Mesendoderm (in vitro differentiated cells): ENCODE data around the gene FCGR2B.
A peak's percentile ranks its signal among the peaks of the same experiment; 100 is the strongest.
"Not testable (repeated sequence)": the region's sequence is repeated elsewhere in the genome, so short reads cannot be mapped to it uniquely, and the experiment has no call there.

ENCODE experiments used
- DNase-seq: peaks from one replicate; pipeline ENCODE4 v3.0.0; 2013
- H2AK5ac ChIP-seq: 2 replicates; pipeline ENCODE4 v1.6.1; 2013; ENCODE audit warnings: low read length, inconsistent platforms
- H2BK120ac ChIP-seq: 2 replicates; pipeline ENCODE4 v1.6.1; 2013; ENCODE audit warnings: low read depth, mild to moderate bottlenecking, low read length, moderate library complexity, mixed read lengths
- H2BK15ac ChIP-seq: replicated peaks from 2 replicates; pipeline ENCODE4 v1.6.1; 2013; ENCODE audit warnings: low read depth, mild to moderate bottlenecking, moderate library complexity
- H2BK5ac ChIP-seq: 2 replicates; pipeline ENCODE4 v1.6.1; 2013; ENCODE audit warnings: low read length, inconsistent platforms
- H3K18ac ChIP-seq: 2 replicates; pipeline ENCODE4 v1.6.1; 2013; ENCODE audit warnings: mild to moderate bottlenecking, low read length, mixed read lengths
- H3K23ac ChIP-seq: one replicate; pipeline ENCODE4 v1.6.1; 2013; ENCODE audit warnings: low read length
- H3K27ac ChIP-seq: 2 replicates; pipeline ENCODE4 v1.5.1; 2013; ENCODE audit warnings: low read depth, mild to moderate bottlenecking, inconsistent platforms, low read length, moderate library complexity
- H3K27me3 ChIP-seq: 2 replicates; pipeline ENCODE4 v1.6.1; 2013; ENCODE audit warnings: low read length, control low read depth, mild to moderate bottlenecking, inconsistent platforms; ENCODE audit not compliant: insufficient read depth, poor library complexity
- H3K36me3 ChIP-seq: 2 replicates; pipeline ENCODE4 v1.6.1; 2013; ENCODE audit warnings: low read length, inconsistent platforms; ENCODE audit not compliant: control insufficient read depth, insufficient read depth
- H3K4ac ChIP-seq: one replicate; pipeline ENCODE4 v1.6.1; 2013; ENCODE audit warnings: low read depth, mild to moderate bottlenecking, low read length, moderate library complexity
- H3K4me1 ChIP-seq: 2 replicates; pipeline ENCODE4 v1.6.1; 2013; ENCODE audit warnings: low read depth, low read length, inconsistent platforms; ENCODE audit not compliant: control insufficient read depth
- H3K4me2 ChIP-seq: 2 replicates; pipeline ENCODE4 v1.6.1; 2013; ENCODE audit warnings: low read length
- H3K4me3 ChIP-seq: 2 replicates; pipeline ENCODE4 v1.5.1; 2013; ENCODE audit warnings: mild to moderate bottlenecking, low read length
- H3K56ac ChIP-seq: one replicate; pipeline ENCODE4 v1.6.1; 2013; ENCODE audit warnings: low read length
- H3K79me1 ChIP-seq: 2 replicates; pipeline ENCODE4 v1.6.1; 2013; ENCODE audit warnings: low read length, inconsistent platforms
- H3K79me2 ChIP-seq: 2 replicates; pipeline ENCODE4 v1.6.1; 2013; ENCODE audit warnings: mild to moderate bottlenecking, low read length; ENCODE audit not compliant: control insufficient read depth, insufficient read depth
- H3K9ac ChIP-seq: 2 replicates; pipeline ENCODE4 v1.6.1; 2013; ENCODE audit warnings: low read length, inconsistent platforms
- H4K5ac ChIP-seq: one replicate; pipeline ENCODE4 v1.6.1; 2013; ENCODE audit warnings: low read length
- H4K8ac ChIP-seq: one replicate; pipeline ENCODE4 v1.6.1; 2013; ENCODE audit warnings: low read depth, mild to moderate bottlenecking, control low read depth, low read length, moderate library complexity
- WGBS: extraction: QIAGEN DNeasy Blood & Tissue Kit; methylation state at CpG from one replicate; pipeline ENCODE4 v1.1.7; 2013; ENCODE audit warnings: low lambda C conversion rate, missing lambda C conversion rate; ENCODE audit not compliant: insufficient coverage; ENCODE audit errors: extremely low coverage; 5-methylcytosine and 5-hydroxymethylcytosine counted together

The FCGR2B gene

DNA sequence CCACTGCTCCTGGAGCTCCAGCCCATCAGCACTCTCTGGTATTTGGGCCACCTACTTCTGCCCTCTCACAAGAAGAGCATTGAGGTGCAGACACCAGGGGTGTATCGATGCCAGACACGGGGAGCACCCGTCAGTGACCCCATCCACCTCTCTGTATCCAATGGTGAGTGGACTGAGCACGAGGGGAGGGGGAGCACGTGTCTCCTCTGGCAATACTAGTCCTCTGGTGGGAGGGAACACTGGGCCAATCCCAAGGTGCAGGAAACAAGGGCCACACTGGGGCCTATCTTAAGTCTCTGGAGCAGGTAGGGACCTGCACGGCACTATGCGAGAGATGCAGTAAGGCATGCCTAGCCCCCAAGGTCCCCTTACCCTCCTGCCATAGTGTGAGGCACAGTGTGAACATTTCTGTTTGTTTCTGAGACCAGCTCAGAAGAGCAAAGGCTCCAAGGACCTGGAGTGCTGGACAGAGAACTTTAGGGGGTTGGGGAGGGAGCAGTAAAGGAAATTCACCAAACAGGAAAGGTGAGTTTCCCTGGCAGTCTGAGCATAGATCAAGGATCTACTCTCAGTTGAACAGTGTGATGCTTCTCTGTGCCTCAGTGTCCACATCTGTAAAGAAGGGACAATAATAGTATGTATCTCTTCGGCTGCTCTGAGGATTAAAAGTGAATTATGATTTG is 60.7 kb downstream of the FCGR2B start:
- no peak for DNase-seq
- H3K9ac ChIP-seq, result no peak overlapping the region
- no peaks in the 10 kb centered on the region for H3K4me1 ChIP-seq
- H3K79me2 ChIP-seq, result no peaks in the 10 kb centered on the region
- H3K4me2 ChIP-seq, result no peak overlapping the region
- H3K4me3 ChIP-seq, result no peak overlapping the region
- H2AK5ac ChIP-seq, result no peak overlapping the region
- H4K5ac ChIP-seq, result no peak overlapping the region
- no peak overlapping the region for H4K8ac ChIP-seq
- H3K23ac ChIP-seq, result no peak overlapping the region
- no peak overlapping the region for H3K4ac ChIP-seq
- no CpG with 5 or more reads among the region's 8 CpGs for WGBS
- H3K36me3 ChIP-seq, result no peaks in the 10 kb centered on the region
- no peak overlapping the region for H2BK5ac ChIP-seq
- no peak overlapping the region for H2BK15ac ChIP-seq
- H3K56ac ChIP-seq, result no peak overlapping the region
- H3K27ac ChIP-seq, result no peak overlapping the region
- no peak overlapping the region for H2BK120ac ChIP-seq
- H3K79me1 ChIP-seq, result no peaks in the 10 kb centered on the region
- H3K27me3 ChIP-seq, result peaks cover 2% of the 10 kb centered on the region
- H3K18ac ChIP-seq, result no peak overlapping the region

DNA sequence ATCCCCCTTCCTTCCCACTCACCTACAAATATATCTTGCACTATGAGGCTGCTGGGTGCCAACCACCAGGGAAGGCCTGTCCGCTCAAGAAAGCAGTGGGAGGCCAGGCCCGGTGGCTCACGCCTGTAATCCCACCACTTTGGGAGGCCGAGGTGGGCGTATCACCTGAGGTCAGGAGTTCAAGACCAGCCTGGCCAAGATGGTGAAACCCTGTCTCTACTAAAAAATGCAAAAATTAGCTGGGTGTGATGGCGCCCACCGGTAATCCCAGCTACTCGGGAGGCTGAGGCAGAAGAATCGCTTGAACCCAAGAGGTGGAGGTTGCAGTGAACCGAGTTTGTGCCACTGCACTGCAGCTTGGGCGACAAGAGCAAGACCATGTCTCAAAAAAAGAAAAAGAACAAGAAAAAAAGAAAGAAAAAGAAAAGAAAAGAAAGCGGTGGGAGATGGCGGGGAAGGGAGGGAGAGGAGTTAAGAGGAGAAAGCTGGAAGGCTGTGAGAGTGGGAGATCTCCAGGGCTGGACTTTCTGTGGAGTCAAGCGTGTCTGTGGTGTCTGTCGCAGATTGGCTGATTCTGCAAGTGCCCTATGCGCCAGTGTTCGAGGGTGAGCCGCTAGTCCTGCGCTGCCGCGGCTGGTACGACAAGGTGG is 62.4 kb downstream of the FCGR2B start:
- DNase-seq, H3K79me2 ChIP-seq, H3K27me3 ChIP-seq, H2BK5ac ChIP-seq, H3K4me3 ChIP-seq, H2AK5ac ChIP-seq, H3K36me3 ChIP-seq, H2BK15ac ChIP-seq, H3K4me1 ChIP-seq, H3K4ac ChIP-seq, H3K79me1 ChIP-seq, H3K18ac ChIP-seq, H3K27ac ChIP-seq, H3K23ac ChIP-seq, H2BK120ac ChIP-seq, H4K5ac ChIP-seq, H4K8ac ChIP-seq: not testable (repeated sequence)
- H3K4me2 ChIP-seq, result peak overlapping the region; percentile 99
- peak overlapping the region; percentile 69 for H3K9ac ChIP-seq
- WGBS, result no CpG with 5 or more reads among the region's 22 CpGs
- H3K56ac ChIP-seq, result peak overlapping the region; percentile 96

DNA sequence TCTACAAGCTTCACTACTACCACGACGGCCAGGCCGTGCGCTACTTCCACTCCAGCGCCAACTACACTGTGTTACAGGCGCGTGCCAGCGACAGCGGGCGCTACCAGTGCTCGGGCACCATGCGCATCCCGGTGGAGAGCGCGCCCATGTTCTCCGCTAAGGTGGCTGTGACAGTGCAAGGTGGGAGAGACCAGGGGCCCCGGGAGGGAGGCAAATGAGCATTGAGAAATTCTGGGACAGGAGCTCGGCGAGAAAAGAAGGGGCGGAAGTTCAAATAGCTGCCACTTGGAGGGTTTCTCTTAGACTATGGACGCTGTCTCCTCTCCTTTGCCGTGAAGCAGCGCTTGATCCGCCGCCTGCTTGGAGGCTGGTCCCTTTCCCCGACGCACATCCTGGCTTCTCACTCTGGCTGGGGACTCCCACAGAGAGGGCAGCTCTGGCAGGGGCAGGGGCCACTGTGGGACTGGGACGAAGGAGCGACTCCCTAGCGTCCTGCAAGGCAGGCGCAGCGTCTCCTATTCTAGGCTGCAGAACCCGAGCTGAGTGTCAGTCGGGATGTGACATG is 63.0 kb downstream of the FCGR2B start:
- Histone ChIP-seq H3K79me1 (no peaks in the 10 kb centered on the region), H3K56ac (peak overlapping the region; percentile 96), H3K9ac (peak overlapping the region; percentile 69), H4K5ac (no peak overlapping the region), H3K36me3 (no peaks in the 10 kb centered on the region), H3K4me1 (peaks cover 5% of the 10 kb centered on the region), H2BK15ac (no peak overlapping the region), H3K27me3 (peaks cover 2% of the 10 kb centered on the region), H3K4me3 (peak overlapping the region; percentile 65), H4K8ac (no peak overlapping the region), H3K4me2 (peak overlapping the region; percentile 99), H2BK120ac (no peak overlapping the region), H2AK5ac (no peak overlapping the region), H3K23ac (no peak overlapping the region), H3K18ac (no peak overlapping the region), H3K79me2 (no peaks in the 10 kb centered on the region), H2BK5ac (no peak overlapping the region), H3K27ac (no peak overlapping the region), H3K4ac (no peak overlapping the region)
- no CpG with 5 or more reads among the region's 34 CpGs for WGBS
- peak; percentile 85 for DNase-seq

DNA sequence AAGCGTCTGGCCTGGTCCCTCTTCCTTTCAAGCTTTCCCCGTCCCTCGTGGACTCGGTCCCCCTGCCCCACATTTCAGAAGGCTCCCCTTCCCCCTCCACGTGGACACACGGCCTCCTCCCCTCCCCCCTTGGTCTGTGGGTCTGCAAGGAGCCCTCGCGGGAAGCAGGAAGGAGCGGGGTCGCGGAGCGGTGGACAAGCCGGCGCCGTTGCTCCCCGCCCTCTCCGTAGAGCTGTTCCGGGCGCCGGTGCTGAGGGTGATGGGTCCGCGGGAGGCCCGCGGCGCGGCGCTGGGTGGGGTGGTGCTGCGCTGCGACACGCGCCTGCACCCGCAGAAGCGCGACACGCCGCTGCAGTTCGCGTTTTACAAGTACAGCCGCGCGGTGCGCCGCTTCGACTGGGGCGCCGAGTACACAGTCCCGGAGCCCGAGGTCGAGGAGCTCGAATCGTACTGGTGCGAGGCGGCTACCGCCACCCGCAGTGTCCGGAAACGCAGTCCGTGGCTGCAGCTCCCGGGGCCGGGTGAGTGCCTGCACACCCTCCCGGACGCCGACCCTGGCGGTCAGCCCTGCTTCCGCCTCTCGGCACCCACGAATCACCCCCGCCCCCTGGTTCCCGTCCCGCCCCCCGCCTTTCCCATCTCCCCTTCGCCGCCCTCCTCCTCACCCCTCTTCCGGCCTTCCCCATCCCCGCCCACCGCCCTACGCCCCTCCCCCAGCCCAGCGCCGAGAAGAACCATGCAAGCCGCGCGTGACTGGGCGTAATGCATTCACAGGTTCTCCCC is 63.7 kb downstream of the FCGR2B start:
- peak overlapping the region; percentile 3 for H3K18ac ChIP-seq
- H2AK5ac ChIP-seq, result no peak overlapping the region
- no peaks in the 10 kb centered on the region for H3K79me1 ChIP-seq
- peak overlapping the region; percentile 96 for H3K56ac ChIP-seq
- peaks cover 8% of the 10 kb centered on the region for H3K4me1 ChIP-seq
- H3K36me3 ChIP-seq, result no peaks in the 10 kb centered on the region
- peak; percentile 90 for DNase-seq
- H3K23ac ChIP-seq, result no peak overlapping the region
- peaks cover 2% of the 10 kb centered on the region for H3K27me3 ChIP-seq
- no peak overlapping the region for H4K5ac ChIP-seq
- peak overlapping the region; percentile 58 for H2BK5ac ChIP-seq
- no peaks in the 10 kb centered on the region for H3K79me2 ChIP-seq
- H3K4me3 ChIP-seq, result peak overlapping the region; percentile 65
- H2BK120ac ChIP-seq, result no peak overlapping the region
- H4K8ac ChIP-seq, result no peak overlapping the region
- peak overlapping the region; percentile 83 for H3K9ac ChIP-seq
- H2BK15ac ChIP-seq, result no peak overlapping the region
- peak overlapping the region; percentile 22 for H3K27ac ChIP-seq
- WGBS, result no CpG with 5 or more reads among the region's 83 CpGs
- peak overlapping the region; percentile 99 for H3K4me2 ChIP-seq
- peak overlapping the region; percentile 94 for H3K4ac ChIP-seq

- H3K27ac ChIP-seq, result no peak overlapping the region
- H3K56ac ChIP-seq, result peak overlapping the region; percentile 89
- H2AK5ac ChIP-seq, result no peak overlapping the region
- peak overlapping the region; percentile 83 for H3K9ac ChIP-seq
- peaks cover 9% of the 10 kb centered on the region for H3K4me1 ChIP-seq
- peak overlapping the region; percentile 6 for H3K23ac ChIP-seq
- peak overlapping the region; percentile 61 for H3K4me3 ChIP-seq
- no peak overlapping the region for H4K5ac ChIP-seq
- DNase-seq, result no peak
- H2BK120ac ChIP-seq, result no peak overlapping the region
- no peak overlapping the region for H2BK5ac ChIP-seq
- H3K18ac ChIP-seq, result peak overlapping the region; percentile 70
- H3K4me2 ChIP-seq, result peak overlapping the region; percentile 73
- H3K79me1 ChIP-seq, result no peaks in the 10 kb centered on the region
- no peaks in the 10 kb centered on the region for H3K79me2 ChIP-seq
- H3K36me3 ChIP-seq, result no peaks in the 10 kb centered on the region
- H4K8ac ChIP-seq, result no peak overlapping the region
- H3K27me3 ChIP-seq, result peaks cover 2% of the 10 kb centered on the region
- H3K4ac ChIP-seq, result peak overlapping the region; percentile 94
- H2BK15ac ChIP-seq, result no peak overlapping the region
- WGBS, result no CpG with 5 or more reads among the region's 38 CpGs
These were observed 64.4 kb downstream of the FCGR2B start for GRCh38 chr1:161727256-161727924.
